DMS53 treated with DMSO at 0.1 percent for 48 hours (cell line): Measurements from ENCODE around the gene TRAIP.
"Not testable (repeated sequence)": the region's sequence is repeated elsewhere in the genome, so short reads cannot be mapped to it uniquely, and the experiment has no call there.

ENCODE experiments used
- DNase-seq: peaks from one replicate; lab custom pipeline; 2025; ENCODE audit not compliant: unreplicated experiment; lab: John Stamatoyannopoulos, UW

The TRAIP gene, protein sequence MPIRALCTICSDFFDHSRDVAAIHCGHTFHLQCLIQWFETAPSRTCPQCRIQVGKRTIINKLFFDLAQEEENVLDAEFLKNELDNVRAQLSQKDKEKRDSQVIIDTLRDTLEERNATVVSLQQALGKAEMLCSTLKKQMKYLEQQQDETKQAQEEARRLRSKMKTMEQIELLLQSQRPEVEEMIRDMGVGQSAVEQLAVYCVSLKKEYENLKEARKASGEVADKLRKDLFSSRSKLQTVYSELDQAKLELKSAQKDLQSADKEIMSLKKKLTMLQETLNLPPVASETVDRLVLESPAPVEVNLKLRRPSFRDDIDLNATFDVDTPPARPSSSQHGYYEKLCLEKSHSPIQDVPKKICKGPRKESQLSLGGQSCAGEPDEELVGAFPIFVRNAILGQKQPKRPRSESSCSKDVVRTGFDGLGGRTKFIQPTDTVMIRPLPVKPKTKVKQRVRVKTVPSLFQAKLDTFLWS

GRCh38 chr3:49856181-49857005 lies at the start of gene TRAIP:
Gene TRAIP, minus strand, starts transcription at chr3:49856564. Its CDS starts 111 bp downstream, at chr3:49856453.
- DNase-seq: peak; percentile 45

GRCh38 chr3:49904448-49904847 lies 48.1 kb upstream of the TRAIP start:
- not testable (repeated sequence) for DNase-seq

DNA sequence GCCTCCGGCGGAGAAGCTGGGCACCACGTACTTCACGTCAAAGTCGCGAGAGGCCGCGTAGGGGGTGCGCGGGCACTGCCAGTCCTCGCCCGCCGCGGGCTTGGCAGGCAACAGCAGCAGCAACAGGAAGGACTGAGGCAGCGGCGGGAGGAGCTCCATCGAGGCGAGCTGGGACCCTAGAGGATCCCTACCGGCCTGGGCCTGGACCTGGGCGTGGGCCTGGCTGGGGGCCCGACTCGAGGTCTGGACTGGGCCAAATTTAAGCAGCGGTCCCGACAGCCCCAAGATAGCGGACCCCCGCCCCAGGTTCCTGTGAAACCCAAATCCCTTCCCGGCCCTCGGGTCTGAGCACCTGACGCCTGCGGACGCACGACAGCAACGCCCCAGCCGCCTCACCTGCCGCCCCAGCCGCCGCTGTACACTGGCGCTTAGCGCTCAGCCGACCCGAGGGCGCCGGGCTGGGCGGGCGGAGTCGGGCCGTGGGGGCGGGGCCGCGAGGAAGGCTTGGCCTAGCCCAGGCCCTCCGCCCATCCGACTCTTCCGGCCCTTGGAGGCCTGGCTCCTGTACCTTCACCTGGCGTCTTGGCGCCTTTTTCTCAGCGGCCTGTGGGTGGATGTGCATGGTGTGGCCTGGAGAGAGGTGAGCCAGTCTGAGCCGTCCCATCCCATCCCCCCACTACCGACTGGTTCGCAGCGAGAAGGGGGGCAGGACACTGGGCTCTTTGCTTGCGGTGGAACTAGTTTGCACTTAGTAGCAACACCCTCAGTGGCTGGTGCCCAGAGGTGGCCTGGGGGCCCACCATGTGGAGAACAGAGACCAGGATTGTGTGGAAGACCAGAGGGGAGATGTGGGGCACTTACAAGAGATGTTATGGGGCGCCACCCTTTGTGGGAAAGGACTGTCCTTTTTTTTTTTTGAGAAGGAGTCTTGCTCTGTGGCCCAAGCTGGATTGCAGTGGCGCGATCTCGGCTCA lies 47.4 kb upstream of the TRAIP start, which contains the start of gene MST1R:
Gene MST1R, minus strand, starts transcription at position 423 of the 974 bp plus-strand sequence. Its CDS starts 264 bp downstream, at position 159.
- peak; percentile 48 for DNase-seq

GRCh38 chr3:49902511-49903345 lies 46.4 kb upstream of the TRAIP start:
- DNase-seq: no peak

DNA sequence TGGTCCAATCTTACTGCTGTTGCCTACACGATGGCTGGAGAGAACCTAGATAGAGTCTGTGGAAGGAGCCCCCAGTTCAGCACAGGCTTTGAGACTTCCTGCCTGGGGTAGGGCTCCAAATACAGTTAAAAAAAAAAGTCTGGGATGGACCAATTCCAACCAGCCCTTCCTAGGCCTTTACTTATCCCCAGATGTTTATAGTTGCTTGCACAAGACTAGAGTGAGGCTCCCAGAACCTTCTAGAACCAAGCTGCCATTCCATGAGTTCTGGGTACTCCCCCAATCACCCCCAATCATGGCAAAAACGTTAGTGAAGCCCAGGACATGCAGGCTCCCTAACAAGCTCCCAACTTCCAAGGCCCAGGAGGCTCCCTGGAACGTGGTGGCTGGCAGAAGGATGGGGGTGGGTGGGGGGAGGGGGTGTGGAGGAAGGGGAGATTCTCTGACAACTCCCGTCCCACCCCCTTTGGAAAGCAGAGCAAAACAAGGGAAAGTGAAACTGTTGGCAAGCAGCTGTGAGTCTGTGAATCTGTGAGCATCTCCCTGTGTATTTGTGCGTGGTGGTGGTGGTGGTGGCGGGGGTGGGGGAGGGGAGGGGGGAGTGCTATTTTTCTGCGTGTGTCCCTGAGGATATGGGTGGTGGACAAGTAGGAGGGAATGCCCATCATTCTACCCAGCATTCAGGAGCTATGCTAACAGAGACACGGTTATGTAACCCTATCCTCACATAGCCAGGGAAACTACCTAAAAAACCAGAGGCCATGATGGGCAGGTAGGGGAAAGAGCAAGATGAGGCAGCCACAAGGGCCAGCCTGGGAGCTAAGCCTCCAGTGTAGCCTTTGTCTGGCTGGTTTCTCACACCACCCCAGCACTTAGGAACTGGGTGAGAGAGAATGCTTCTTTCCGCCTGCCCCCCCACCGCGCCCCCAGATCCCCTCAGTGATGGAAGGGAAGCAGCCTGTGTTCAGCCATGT lies 45.3 kb upstream of the TRAIP start:
- DNase-seq: no peak

DNA sequence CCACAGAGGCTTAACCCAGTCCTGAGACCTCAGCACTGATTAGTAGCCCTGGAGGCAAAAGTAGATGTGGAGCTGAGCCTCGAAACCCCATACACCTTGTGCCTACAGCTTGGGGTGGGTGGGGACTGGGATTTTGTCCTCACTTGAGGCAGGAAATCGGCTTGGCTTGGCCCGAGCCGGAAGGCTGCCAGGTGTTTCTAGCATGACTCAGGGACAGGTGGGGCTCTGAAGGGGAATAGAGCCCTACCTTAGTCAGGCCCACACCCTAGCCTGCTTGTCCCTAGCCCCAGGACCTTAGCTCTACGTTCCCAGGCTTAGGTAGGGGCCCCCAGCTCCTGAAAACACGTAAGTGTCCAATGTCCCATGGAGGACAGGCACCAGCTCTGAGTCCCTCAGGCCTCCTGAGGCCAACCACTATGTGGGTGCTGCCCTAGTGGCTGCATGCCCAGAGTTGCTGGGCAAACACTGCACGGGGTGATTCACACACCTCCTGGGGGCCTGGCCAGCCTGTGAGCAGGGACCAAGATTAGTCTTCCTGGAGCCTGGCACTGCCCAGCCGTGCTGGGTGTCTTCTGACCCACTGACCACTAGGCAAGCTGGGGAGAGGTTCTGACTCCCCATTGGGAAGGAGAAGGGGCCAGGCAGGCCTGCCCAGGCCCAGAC lies 44.3 kb upstream of the TRAIP start:
- DNase-seq: peak; percentile 37

- DNase-seq: no peak
Observed at GRCh38 chr3:49899815-49900214, 43.5 kb upstream of the TRAIP start.

DNA sequence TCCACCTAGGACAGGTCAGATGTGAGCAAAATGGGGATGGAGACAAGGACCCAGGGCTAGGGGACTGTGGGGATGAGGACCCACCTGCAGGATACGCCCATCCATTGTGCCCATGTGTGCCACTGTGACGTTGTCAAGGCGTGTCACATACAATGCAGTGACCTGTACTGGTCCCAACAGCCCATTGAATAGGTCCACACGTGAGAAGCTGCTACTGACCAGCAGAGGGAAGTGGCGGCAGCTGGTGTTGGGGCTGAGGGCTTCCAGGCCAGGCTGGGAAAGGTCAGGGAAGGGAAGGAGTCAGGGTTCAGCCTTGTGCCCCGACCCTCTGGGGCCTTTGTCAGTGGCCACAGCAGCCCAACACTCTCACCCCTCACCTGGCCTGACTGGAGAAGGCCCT lies 42.6 kb upstream of the TRAIP start:
- no peak for DNase-seq

DNA sequence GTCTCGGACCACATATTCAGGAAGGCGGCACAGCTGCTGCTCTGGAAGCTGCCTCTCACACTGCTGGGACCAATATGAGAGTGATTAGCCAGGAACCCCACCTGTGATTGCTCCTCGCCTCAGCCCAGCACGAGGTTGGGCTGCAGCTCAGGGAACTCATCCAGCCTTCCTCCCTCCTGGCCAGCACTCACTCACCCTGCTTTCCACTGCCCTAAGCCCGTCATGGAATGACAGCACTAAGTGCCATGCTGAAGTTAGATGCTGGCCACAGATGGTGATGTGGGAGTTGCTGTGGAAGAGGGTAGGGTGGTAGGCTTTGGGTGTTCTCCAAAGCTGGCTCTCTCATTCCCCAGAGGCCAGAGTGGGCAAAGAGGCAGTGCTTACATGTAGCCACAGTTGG lies 40.0 kb upstream of the TRAIP start:
- no peak for DNase-seq

GRCh38 chr3:49895791-49896190 lies 39.4 kb upstream of the TRAIP start:
- no peak for DNase-seq

DNA sequence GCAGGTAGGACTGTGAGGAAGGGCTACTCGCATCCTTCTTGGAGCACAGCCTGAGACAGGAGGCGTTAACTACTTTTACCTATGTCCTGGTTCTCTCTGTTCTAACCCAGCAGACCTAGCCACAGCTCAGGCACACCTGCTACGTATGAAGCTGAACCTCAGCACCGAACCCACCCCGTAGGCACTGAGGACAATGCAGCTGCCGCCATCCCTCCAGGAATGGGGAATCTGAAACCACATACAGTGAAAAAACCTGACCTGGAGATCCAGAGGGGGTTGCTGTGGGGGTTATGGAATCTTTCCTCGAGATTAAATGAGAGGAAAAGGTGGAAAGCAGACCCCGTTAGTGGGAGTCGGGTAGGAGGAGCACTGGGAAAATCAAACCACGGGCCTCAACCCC lies 32.9 kb upstream of the TRAIP start:
- DNase-seq: no peak

GRCh38 chr3:49886922-49887265 lies 30.5 kb upstream of the TRAIP start:
- DNase-seq: no peak

DNA sequence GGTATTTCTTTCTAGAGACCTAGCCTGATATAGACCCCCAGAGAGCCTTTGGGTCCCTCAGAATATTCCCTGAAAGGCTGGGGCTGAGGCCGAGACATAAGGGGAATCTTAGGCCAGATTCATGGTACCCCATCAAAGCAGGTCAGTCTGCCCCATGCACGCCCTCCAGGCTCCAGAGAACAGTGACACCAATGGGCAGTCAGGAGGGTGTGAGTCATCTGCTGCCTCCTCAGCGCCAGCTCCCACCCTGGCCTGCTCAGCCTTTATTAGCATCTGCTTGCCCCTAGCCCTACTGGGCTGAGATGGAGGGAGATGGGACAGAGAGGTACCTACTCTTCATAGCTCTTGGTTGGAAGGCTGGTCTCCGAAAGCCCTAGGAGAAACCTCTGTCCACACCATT lies 27.6 kb upstream of the TRAIP start:
- no peak for DNase-seq

- no peak for DNase-seq
Observed at GRCh38 chr3:49882166-49882565, 25.8 kb upstream of the TRAIP start.

- no peak for DNase-seq
Observed at GRCh38 chr3:49880581-49881315, 24.4 kb upstream of the TRAIP start.

DNA sequence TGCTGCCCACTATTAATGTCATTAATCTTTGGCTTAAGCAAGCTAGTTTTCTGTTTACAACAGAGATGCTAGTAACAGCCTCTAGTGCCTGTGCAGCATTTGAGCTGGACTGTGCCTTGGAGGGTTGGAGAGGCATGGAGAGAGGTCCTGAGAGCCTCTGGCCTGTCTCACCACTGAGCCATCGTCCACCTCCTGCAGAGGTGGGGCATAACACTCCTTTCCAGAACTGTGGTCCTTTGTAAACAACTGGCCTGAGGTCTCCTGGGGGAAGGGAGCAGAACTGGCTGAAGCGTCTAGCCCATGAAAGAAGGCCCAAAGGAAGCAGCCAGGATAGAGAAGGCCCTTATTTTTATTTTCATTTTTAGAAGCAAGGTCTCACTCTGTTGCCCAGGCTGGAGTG lies 23.4 kb upstream of the TRAIP start:
- no peak for DNase-seq

- DNase-seq: no peak
Observed at GRCh38 chr3:49878686-49879085, 22.3 kb upstream of the TRAIP start.

GRCh38 chr3:49877716-49878115 lies 21.4 kb upstream of the TRAIP start:
- DNase-seq: no peak
